NCI-H1694 treated with DMSO at 0.1 percent for 48 hours (cell line): ENCODE results near the gene TRIM39.

ENCODE experiments used
- DNase-seq: peaks from one replicate; lab custom pipeline; 2025; lab: John Stamatoyannopoulos, UW

Gene TRIM39

GRCh38 chr6:30327232-30327746 lies 562 bp downstream of the TRIM39 start:
- DNase-seq = no peak

GRCh38 chr6:30328397-30328796 lies 1.7 kb downstream of the TRIM39 start:
- no peak for DNase-seq

- DNase-seq = no peak
Observed at GRCh38 chr6:30329331-30329730, 2.6 kb downstream of the TRIM39 start.

GRCh38 chr6:30331981-30332380 lies 5.3 kb downstream of the TRIM39 start:
- no peak for DNase-seq

- DNase-seq = no peak
Observed at GRCh38 chr6:30334075-30334783, 7.5 kb downstream of the TRIM39 start.

- no peak for DNase-seq
Observed at GRCh38 chr6:30340589-30341054, 13.9 kb downstream of the TRIM39 start.

GRCh38 chr6:30341218-30341617 lies 14.5 kb downstream of the TRIM39 start:
- no peak for DNase-seq

GRCh38 chr6:30341728-30342127 lies 15.0 kb downstream of the TRIM39 start:
- no peak for DNase-seq

- DNase-seq = no peak
Observed at GRCh38 chr6:30344191-30344867, 17.6 kb downstream of the TRIM39 start.

GRCh38 chr6:30344868-30345671 lies 18.3 kb downstream of the TRIM39 start, which contains the start of gene RPP21:
Gene RPP21, plus strand, starts transcription at chr6:30345156. Its CDS starts 16 bp downstream, at chr6:30345172.
- peak; percentile 22 for DNase-seq

GRCh38 chr6:30345852-30346251 lies 19.1 kb downstream of the TRIM39 start:
- DNase-seq = no peak

- no peak for DNase-seq
Observed at GRCh38 chr6:30348957-30349356, 22.2 kb downstream of the TRIM39 start.

GRCh38 chr6:30349421-30350177 lies 22.9 kb downstream of the TRIM39 start:
- no peak for DNase-seq

GRCh38 chr6:30350524-30350923 lies 23.8 kb downstream of the TRIM39 start:
- no peak for DNase-seq

- no peak for DNase-seq
Observed at GRCh38 chr6:30352550-30352949, 25.8 kb downstream of the TRIM39 start.

- no peak for DNase-seq
Observed at GRCh38 chr6:30355281-30355680, 28.6 kb downstream of the TRIM39 start.

- DNase-seq = no peak
Observed at GRCh38 chr6:30356536-30356935, 29.8 kb downstream of the TRIM39 start.

- peak; percentile 50 for DNase-seq
Observed at GRCh38 chr6:30357678-30358540, 31.2 kb downstream of the TRIM39 start.

- DNase-seq = no peak
Observed at GRCh38 chr6:30359276-30359675, 32.5 kb downstream of the TRIM39 start.

GRCh38 chr6:30360139-30360538 lies 33.4 kb downstream of the TRIM39 start:
- no peak for DNase-seq

GRCh38 chr6:30361661-30362060 lies 34.9 kb downstream of the TRIM39 start:
- DNase-seq = no peak
